Fibroblast of skin of right quadriceps (primary cell): ENCODE results near the gene TLNRD1.
"Not testable (repeated sequence)": the region's sequence is repeated elsewhere in the genome, so short reads cannot be mapped to it uniquely, and the experiment has no call there.

Experiments used
- DNase-seq: peaks from one replicate; pipeline ENCODE4 v3.0.0-alpha.2; 2013

TLNRD1 gene

DNA sequence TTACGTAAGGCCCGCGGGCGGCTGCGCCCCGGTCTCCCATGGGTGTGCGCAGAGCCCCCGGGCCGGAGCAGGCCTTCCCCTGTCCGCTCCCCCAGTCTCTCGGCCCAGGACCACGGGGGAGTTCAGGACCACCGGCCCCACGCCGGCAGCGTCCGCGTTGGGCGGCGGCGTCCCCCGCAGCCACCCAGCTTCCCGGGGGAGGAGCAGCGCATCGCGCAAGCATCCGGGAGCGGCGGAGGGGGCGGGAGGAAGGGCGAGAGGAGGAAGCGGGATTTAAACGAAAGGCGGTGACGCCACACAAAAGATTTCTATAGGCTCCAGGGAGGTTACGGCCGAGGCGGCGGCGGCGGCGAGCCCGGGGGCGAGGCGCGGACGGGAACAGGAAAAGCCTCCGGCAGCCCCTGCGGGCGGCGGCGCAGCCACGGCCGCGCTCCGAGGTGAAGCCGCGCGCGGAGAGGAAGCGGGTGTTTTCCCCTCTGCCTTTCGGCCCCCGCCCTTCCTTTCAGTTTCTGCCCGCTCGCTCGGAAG is at the start of gene TLNRD1:
Gene TLNRD1 (plus strand): TSS at position 300 of the 528 bp plus-strand sequence. CDS start 1,349 bp downstream, outside the sequence.
- peak; percentile 95 for DNase-seq

DNA sequence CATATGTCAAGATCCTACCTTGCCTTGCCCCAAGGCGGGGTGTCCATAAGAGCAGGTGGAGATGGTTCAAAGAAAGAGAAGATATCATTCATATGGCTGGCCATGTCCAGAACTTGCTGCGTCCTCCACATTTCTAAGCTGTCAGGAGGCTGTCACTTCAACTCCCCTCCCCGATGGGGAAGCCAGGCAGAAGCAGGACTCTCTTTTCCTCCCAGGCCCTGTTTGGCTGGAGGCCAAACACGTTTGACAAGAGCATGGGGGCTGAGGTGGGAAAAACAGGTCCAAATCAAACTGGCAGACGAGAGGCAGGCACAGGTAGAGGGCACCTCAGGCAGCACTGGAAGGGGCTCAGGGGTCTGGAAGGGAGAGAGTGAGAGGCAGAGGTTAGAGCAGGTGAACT is 48.8 kb upstream of the TLNRD1 start:
- DNase-seq: no peak

DNA sequence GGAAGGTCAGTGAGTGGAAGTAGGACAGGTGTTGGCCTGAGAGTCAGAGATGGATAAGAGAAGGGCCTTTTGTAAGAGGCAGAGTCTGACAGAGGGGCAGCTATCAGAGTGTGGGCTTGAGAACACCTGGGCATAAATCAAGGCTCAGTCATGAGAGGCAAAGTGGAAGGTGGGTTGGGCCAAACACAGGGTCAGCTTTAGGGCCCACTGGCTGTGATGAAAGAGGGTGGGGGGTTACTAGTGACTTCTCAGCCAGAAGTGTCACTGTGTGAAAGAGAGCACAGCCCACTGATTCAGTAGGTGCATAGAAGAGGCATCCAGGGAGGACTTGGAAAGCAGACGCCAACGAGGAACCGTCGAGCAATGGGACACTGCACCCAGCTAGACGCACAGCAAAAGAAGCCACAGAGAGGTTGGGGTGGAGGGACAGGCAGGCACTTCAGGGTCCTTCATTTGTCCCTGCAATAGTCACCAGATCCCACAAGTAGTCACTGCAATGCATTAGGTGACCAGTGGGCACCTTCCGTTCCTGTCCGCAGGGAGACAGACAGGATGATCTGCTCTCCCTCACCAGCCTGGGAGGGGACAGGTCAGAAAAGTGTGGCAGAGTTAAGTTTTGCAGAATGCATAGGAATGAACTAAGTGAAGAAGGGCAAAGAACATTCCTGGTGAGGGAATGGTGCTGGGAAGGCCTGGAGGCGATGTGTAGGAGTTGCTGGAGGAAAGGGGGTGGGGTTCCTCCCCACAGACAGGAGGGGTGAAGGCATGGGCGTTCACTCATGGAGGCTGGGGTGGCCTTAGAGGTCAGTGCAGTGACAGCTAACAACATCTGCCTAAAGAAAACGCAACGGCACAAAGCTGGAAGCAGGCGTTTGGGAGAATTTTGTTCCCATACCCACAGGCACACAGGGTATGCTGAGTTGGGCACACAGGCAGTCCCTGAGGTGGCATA is 47.4 kb upstream of the TLNRD1 start:
- DNase-seq: no peak

DNA sequence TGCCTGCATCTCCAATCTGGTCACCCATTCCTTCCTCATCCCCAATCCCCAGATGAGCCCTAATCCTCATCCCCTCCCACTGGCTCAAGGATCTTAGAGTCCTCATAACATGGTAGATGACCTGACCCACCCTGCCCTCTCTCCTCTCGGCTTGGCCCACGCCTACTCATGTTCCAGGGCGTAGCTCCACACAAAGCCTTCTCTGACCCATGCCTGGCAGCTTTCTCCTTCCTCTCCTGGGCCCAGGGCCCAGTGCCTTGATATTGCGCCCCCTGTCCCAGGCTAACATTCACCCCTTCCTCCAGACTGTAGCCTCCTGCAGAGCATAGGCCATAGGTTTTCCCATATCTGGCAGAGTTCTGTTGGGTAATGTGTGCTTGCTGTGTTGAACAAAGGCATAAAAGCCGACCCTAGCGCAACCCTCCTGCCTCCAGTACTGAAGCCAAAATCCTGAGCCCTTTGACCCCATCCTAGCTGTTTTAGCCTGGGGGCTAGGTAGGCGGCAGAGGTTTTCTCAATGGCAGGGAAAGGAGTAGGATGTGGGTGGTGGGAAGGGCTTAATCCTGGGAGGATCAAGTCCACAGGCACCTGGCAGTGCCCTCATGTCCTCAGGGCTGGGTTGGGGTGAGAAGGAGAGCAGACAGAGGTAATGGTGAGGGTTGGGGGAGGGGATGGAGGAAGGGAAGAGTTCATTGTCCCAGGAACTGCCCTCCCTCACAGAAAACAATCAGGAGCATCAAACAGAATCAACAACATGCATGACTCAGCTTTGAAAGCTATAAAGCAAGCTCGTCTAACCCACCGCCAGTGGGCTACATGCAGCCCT is 46.6 kb upstream of the TLNRD1 start:
- DNase-seq: no peak

DNA sequence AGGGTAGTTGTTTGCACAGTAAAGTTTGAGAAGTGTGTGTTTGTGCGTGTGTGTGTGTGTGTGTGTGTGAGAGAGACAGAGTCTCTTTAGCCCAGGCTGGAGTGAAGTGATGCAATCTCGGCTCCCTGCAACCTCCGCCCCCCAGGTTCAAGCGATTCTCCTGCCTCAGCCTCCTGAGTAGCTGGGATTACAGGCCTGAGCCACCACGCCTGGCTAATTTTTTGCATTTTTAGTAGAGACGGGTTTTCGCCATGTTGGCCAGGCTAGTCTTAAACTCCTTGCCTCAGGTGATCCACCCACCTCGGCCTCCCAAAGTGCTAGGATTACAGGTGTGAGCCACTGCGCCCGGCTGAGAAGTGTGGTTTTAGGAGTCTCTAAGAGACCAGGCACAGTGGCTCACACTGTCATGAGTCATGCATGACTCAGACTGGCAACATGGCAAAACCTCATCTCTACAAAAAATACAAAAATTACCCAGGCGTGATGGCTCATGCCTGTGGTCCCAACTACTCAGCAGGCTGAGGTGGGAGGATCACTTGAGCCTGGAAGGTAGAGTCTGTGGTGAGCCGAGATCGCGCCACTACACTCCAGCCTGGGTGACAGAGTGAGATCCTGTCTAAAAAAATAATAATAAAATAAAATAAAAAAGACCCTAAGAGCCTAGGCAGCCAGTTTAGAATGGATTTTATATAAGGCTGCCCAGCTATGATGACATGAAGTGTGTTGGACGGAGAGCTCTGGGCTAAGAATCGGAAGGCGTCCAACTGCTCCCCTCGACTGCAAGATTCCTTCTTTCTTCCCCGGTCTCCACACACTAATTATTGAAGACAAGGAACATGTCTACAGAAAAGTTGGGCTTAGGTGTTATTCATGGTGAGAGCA is 44.9 kb upstream of the TLNRD1 start:
- DNase-seq: peak; percentile 93

DNA sequence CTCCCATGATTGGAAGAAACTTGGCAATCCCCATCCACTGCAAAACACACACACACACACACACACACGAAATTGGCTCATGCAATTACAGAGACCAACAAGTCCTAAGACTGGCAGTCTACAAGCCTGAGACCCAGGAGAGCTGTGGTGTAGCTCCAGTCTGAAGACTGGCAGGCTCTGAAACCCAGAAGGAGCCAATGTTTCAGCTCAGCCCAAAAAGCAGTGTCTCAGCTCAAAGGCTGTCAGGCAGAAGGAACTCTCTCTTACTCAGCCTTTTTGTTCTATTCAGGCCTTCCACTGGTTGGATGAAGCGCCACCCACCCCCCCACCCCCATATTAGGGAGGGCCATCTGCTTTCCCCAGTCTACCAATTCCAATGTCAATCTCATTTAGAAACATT is 43.2 kb upstream of the TLNRD1 start:
- DNase-seq: no peak

DNA sequence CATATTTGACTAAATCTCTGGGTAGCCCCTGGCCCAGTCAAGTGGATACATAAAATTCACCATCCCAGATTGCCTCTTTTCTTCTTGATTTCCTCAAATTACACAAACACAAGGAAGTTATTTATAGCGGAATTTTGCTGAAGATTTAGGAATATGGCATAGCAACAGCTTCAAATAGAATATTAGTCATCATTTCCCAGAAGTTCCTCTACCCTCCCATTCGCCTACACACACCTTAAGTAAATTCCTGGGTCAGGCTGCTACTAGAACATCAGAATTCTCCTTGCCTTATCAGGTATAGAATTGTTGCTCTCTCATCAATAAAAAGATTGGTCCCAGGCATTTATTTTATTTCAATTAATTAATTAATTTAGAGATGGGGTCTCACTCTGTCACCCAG is 42.7 kb upstream of the TLNRD1 start:
- no peak for DNase-seq

DNA sequence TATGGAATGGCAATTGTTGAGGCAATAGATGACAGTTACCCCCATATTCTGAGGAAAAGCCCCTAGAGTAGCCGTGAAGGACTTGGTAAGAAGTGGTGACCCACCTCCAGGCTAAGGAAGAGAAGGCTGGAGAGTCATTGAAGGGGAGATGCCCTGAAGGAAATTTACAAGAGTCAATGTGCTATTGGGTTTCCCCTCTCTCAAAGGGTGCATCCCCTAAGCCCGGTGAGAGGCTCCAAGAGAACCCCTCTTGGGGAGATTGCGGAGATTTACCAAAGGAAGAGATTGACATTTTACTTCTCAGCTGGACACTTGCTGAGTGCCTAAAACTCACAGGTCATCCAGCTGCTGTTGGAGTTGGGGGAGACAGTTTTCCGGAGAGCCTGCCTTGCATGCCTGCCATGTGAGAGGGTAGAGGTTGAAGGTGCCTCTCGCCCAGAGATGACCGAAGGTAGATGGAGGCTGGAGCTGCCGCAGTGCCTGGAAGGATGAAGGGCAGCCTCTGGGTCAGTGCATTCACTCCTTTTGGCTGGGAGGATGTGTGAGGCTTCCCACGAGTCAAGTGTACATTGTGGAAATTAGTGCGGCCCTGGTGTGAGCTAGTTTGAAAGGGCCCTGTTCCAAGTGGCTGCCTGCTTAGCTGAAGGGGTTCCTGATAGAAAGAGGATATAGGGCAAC is 41.8 kb upstream of the TLNRD1 start:
- DNase-seq: no peak

DNA sequence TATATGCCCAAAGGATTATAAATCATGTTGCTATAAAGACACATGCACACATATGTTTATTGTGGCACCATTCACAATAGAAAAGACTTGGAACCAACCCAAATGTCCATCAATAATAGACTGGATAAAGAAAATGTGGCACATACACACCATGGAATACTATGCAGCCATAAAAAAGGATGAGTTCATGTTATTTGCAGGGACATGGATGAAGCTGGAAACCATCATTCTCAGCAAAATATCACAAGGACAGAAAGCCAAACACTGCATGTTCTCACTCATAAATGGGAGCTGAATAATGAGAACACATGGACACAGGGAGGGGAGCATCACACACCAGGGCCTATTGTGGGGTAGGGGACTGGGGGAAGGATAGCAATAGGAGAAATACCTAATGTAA is 35.3 kb upstream of the TLNRD1 start:
- not testable (repeated sequence) for DNase-seq

DNA sequence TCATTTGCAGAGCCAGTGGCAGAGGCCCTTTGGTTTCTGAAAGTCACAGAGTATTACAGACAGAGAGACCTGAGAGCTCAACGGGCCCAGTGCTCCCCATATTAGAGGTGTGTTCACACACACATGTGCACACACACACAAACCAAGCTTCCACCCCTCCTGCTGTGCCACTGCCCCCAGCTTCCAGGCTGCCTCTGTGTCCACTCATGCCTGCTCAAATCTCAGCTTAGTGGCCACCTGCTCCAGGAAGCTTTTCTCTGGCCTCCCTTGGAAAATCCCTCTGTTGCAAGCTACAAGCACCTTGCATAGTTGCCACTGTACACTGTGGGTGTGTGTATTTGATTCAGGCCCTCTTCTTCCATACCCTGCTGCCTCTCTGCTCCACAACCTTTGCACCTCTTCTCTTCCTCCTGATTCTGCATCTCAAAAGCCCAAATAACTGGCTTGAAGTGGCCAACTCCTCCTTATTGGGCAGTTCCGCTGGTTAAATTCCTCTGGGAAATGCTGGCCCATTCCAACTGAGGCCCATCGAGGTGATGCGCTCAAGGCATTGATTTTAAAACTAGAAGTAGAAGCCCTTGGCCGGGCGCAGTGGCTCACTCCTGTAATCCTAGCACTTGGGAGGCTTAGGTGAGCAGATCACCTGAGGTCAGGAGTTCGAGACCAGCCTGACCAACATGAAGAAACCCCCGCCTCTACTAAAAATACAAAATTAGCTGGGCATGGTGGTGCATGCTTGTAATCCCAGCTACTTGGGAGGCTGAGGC is 34.1 kb upstream of the TLNRD1 start:
- no peak for DNase-seq

DNA sequence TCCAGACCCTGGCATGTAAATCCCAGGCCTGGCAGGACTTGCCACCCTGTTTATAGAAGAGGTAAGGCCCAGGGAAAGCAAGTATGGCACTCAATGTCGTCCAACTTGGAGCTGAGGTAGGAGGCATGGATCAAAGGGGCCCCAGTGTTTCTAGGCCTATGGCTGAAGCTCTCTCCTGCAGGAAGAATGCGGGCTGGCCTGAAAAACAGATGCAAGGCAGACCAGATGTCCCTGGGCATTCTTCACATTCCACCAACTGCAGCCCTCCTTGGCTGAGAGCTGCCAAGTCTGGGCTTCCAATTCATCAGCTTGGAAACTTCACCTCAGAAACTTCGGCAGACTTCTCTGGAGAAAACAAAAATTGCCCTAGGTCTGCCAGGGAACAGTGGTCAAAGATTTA is 33.3 kb upstream of the TLNRD1 start:
- DNase-seq: peak; percentile 84

DNA sequence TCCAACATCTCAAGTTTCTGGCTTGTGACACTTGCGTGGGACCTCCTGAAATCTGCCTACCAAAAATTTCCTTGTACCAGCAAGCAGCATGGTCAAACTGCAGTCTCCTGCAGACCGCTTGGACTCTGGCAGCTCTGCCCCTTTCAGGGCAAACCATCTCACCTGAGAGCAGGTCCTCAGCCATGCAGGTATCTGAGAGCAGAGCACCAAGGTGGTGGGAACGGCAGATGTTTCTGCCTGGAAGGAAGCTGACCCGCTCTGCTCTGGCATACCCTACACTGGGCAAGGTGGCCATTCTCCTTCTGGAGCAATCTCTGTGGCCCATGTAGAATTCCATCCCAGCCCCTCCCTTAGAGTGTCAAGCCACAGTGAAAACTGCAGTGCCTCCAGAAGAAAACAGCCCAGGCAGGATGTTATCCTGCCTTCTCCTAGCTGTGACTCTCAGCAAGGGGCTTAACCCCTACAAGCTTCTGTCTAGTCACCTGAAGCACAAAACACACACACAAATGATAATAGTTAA is 32.7 kb upstream of the TLNRD1 start:
- no peak for DNase-seq

DNA sequence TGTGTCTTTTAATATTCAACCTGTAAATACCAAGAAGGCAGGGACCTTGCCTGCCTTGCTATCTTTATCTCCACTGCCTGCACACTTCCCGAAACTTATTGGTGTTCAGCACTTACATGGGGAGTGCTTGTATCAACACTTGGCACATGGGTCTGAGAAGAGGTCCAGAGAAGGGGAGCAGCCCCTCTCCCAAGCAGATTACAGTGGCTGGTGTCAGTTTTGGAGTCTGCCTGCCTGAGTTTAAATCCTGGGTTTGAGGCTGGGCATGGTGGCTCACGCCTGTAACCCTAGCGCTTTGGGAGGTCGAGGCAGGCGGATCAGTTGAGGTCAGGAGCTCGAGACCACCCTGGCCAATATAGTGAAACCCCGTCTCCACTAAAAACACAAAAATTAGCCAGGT is 31.4 kb upstream of the TLNRD1 start:
- no peak for DNase-seq

DNA sequence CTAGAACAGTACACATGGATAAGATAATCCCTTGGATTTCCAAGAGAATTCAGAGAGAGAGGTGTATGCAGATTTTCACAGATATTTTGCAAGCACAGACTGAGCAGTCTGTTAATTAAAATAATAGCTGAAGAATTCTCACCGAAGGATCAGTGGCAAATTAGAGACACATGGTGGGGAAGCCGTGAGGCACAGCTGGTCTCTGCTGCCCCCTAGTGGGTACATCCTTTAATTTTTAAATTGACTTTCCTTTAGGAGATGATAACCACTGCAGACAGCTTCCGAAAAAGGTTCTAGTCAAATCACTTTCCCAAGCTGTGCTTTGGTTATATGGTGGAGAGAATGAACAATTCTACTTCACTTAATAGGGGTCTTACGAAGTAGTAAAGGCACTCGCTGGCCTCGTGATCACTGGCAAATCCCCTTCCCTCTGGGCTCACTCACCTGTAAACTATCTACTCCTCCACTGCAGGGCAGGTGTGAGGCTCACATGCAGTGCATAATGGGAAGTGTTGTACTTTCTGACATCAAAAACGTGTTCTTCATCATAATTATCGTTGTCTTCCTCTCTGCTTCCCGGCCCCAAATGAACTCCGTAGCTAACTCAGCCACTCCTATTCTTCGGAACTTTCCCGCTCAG is 30.6 kb upstream of the TLNRD1 start:
- DNase-seq: peak; percentile 70

DNA sequence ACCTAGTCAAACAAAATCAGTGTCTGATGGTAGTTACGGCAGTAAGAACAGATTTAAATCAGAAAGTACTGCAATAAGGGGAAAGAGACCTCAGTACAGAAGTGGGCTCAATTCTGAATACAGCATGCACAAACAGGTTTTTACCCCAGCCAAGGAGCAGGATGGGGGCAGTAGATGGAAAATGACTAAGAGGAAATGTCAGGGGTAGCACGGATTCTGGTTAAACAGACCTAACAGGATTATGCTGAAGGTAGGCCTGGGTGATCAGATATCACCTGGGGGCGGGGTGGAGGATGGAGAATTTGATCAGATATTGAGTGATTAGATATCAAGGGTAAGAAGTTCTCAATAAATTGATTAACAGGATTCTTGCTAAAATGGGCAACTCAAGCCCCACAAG is 30.1 kb upstream of the TLNRD1 start:
- DNase-seq: no peak

DNA sequence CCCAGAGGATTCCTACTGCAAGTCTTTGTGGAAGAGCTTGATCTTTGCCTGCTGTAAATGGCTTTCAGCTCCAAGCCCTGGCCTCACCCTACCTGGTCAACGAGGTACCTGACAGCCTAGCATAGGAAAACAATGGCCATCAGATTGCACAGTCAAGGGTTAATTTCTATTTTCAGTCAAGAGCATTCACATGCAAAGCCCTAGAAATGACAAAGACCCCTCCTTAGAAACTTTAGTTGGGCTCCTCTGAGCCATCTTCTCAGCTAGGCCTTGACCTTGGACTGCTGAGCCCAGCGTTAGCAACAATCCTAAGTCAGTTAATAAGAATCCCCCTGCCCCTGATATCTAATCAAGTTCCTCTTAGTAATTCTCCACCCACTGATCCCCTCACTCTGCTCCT is 29.6 kb upstream of the TLNRD1 start:
- DNase-seq: no peak

DNA sequence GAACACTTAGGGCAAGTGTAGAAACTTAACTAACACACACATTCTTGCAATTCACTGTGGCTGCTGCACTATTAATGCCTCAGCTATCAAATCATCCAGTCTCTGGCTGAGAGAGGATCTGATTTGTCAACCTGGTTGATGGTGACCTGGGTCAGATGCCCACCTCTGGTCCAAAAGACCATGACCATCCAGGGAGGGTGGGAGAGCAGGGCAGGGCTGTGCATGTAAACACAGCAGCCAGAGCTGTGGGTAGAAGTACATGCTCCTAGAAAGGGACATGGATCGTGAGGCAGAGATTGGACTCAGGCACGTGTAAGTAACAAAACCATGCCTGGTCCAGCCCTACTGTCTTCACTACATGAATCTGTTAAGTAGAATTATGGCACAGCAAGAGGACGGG is 28.4 kb upstream of the TLNRD1 start:
- no peak for DNase-seq

DNA sequence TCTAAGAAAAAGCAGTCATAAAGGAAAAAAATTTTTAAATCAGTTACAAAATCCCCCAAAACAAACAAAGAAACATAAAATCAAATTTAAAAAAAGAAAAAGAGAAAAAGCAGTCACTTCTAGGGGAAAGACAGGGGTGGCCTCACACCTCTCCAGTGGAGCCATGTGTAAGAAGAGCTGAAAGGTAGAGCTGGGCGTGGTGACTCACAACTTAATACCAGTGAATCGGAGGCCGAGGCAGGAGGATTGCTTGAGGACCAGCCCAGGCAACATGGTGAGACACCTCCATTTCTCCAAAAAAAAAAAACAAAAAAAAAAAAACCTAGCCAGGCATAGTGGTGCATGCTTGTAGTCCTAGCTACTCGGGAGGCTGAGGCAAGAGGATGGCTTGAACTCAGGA is 25.8 kb upstream of the TLNRD1 start:
- DNase-seq: no peak

DNA sequence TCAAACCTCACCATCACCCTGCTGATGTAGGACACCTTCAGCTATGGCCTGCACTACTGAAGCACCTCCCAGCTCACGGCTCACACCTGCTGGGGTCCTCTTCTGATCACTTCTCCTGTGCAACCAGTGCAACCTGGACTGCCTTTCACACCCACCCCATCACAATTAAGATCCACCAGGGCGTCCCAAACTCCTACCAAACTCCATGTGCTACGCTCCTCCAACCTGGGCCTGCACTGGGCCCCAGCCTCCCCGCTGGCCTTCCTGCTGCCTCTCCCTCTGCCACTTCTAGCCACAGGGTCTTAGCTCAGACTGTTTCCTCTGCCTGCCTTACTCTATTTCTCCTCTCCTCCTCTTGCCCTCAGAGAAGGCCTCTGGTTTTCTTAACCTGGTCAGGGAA is 23.9 kb upstream of the TLNRD1 start:
- no peak for DNase-seq

DNA sequence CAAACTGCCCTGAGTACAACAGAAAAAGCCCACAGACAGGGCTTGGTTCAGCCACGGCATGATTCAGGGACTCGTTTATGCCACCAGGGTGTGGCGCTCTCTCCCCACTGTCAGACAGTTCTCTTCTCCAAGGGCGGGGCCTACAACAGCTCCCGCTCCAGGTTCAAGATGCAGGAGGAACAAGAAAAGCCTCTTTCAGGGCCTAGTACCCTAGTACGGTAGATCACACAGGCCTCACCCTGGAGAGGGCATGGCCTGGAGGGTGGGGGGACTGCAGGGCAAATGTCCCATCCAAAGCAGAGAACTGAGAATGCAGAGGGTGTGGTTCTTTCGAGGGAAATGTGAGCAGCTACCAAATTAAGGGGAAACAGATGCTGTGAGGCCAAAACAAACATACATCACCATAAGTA is 23.1 kb upstream of the TLNRD1 start:
- DNase-seq: peak; percentile 58
